Neural progenitor cell (in vitro differentiated cells): Measurements from ENCODE around the gene CACTIN.

ENCODE experiments used
- CTCF ChIP-seq: fragments of 200-600 bp; sonication (generic); IDR thresholded peaks from 2 replicates; pipeline ENCODE4 v1.5.1; 2017; ENCODE audit warnings: antibody characterized with exemption, mild to moderate bottlenecking
- EZH2 ChIP-seq: fragments of 200-600 bp; sonication (generic); IDR thresholded peaks from 2 replicates; pipeline ENCODE4 v1.6.1; 2017; ENCODE audit warnings: antibody characterized with exemption, mild to moderate bottlenecking, moderate library complexity
- EZH2phosphoT487 ChIP-seq: fragments of 200-600 bp; sonication (generic); IDR thresholded peaks from 2 replicates; pipeline ENCODE4 v1.6.1; 2017; ENCODE audit warnings: antibody characterized with exemption

DNA sequence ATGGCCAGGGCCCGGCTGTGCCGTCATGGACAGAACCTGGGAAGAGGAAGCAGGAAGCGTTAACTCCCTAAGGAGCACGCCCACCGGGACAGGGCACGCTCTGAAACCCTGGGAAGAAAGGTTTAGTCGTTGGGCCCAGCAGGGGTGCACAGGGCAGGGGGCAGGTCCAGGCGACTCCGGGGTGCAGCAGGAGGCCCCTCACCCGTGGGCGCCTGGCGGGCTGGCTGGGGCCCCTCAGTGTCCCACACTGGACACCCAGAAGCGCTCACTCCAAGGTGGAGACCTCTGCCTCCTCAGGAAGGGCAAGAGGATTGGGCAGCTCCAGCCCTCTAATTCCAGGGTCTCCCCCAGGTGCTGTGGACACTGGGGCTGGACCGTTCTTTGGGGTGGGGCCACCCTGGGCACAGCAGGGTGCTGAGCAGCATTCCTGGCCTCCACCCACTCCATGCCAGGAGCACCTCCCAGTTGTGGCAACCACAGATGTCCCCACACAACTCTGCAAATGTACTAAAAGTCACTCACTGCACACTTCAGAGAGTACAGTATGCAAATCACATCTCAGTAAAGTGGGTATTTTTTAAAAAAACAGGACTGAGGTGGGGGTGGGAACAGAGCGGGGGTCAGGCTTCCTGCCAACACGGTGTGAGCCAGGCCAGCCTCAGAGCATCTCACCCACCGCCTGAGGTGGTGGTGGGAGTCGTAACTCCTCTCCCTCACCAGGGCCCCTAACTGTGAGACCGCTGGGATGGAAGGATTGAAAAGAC is 38.5 kb upstream of the CACTIN start:
- TF ChIP-seq CTCF: no peak
- TF ChIP-seq EZH2: no peak
- no peak for TF ChIP-seq EZH2phosphoT487
